KMS-11 (cell line): ENCODE measurements around the gene FAM216A.
"Not testable (repeated sequence)": the region's sequence is repeated elsewhere in the genome, so short reads cannot be mapped to it uniquely, and the experiment has no call there.

Experiments
- H2AFZ ChIP-seq: fragments of 200-600 bp; sonication (generic); 2 replicates; pipeline ENCODE4 v1.6.1; 2016; ENCODE audit warnings: antibody characterized with exemption, mixed run types, low read depth
- H3K27ac ChIP-seq: fragments of 200-600 bp; sonication (generic); 2 replicates; pipeline ENCODE4 v1.6.1; 2016; ENCODE audit warnings: mild to moderate bottlenecking, mixed run types
- H3K27me3 ChIP-seq: fragments of 200-600 bp; sonication (generic); 2 replicates; pipeline ENCODE4 v1.6.1; 2017; ENCODE audit warnings: mild to moderate bottlenecking, low read depth, mixed run types, moderate library complexity; ENCODE audit not compliant: insufficient read depth
- H3K36me3 ChIP-seq: fragments of 200-600 bp; sonication (generic); 2 replicates; pipeline ENCODE4 v1.6.1; 2017; ENCODE audit warnings: mild to moderate bottlenecking, mixed run types; ENCODE audit not compliant: insufficient read depth
- H3K4me1 ChIP-seq: fragments of 200-600 bp; sonication (generic); 2 replicates; pipeline ENCODE4 v1.6.1; 2016; ENCODE audit warnings: mild to moderate bottlenecking, low read depth, mixed run types; ENCODE audit not compliant: poor library complexity, severe bottlenecking
- H3K4me2 ChIP-seq: fragments of 200-600 bp; sonication (generic); 2 replicates; pipeline ENCODE4 v1.7.0; 2016; ENCODE audit warnings: mild to moderate bottlenecking, mixed run types
- H3K4me3 ChIP-seq: fragments of 200-600 bp; sonication (generic); IDR thresholded peaks from 2 replicates; pipeline ENCODE4 v1.6.1; 2017; ENCODE audit warnings: low read depth, low read length, mixed read lengths; ENCODE audit not compliant: insufficient read depth
- H3K79me2 ChIP-seq: fragments of 200-600 bp; sonication (generic); 2 replicates; pipeline ENCODE4 v1.6.1; 2016; ENCODE audit warnings: low read depth, mixed run types; ENCODE audit not compliant: insufficient read depth
- H3K9ac ChIP-seq: fragments of 200-600 bp; sonication (generic); 2 replicates; pipeline ENCODE4 v1.6.1; 2016; ENCODE audit warnings: mild to moderate bottlenecking, mixed run types
- H4K20me1 ChIP-seq: fragments of 200-600 bp; sonication (generic); 2 replicates; pipeline ENCODE4 v1.6.1; 2016; ENCODE audit warnings: mild to moderate bottlenecking, mixed run types; ENCODE audit not compliant: insufficient read depth
- CTCF ChIP-seq: fragments of 200-600 bp; sonication (generic); conservative IDR thresholded peaks from 2 replicates; pipeline ENCODE4 v1.6.1; 2017; ENCODE audit warnings: low read depth, mild to moderate bottlenecking, antibody characterized with exemption, low read length, moderate library complexity, mixed read lengths

The FAM216A gene

GRCh38 chr12:110513842-110514241 is 45.2 kb downstream of the FAM216A start:
- Histone ChIP-seq H3K4me1 (no peaks in the 10 kb centered on the region), H3K9ac (no peak overlapping the region), H3K27me3 (no peaks in the 10 kb centered on the region), H3K79me2 (no peaks in the 10 kb centered on the region), H4K20me1 (no peaks in the 10 kb centered on the region), H3K4me2 (no peak overlapping the region), H3K4me3 (no peak overlapping the region), H3K27ac (no peak overlapping the region), H3K36me3 (no peaks in the 10 kb centered on the region), H2AFZ (no peak overlapping the region)
- no peak for TF ChIP-seq CTCF

GRCh38 chr12:110514363-110514762 is 45.7 kb downstream of the FAM216A start:
- no peak for TF ChIP-seq CTCF
- no peaks in the 10 kb centered on the region for H3K4me1 ChIP-seq
- H3K4me2 ChIP-seq, result no peak overlapping the region
- no peaks in the 10 kb centered on the region for H3K27me3 ChIP-seq
- H3K79me2 ChIP-seq, result no peaks in the 10 kb centered on the region
- no peaks in the 10 kb centered on the region for H4K20me1 ChIP-seq
- H2AFZ ChIP-seq, result no peak overlapping the region
- no peak overlapping the region for H3K4me3 ChIP-seq
- no peak overlapping the region for H3K9ac ChIP-seq
- no peak overlapping the region for H3K27ac ChIP-seq
- H3K36me3 ChIP-seq, result no peaks in the 10 kb centered on the region

- Histone ChIP-seq H3K4me1 (peaks cover 3% of the 10 kb centered on the region), H3K27me3 (no peaks in the 10 kb centered on the region), H3K79me2 (no peaks in the 10 kb centered on the region)
Measured at GRCh38 chr12:110516995-110517394, 48.4 kb downstream of the FAM216A start.

GRCh38 chr12:110518014-110518413 is 49.4 kb downstream of the FAM216A start:
- not testable (repeated sequence) for H3K79me2 ChIP-seq, H3K27ac ChIP-seq, H4K20me1 ChIP-seq, H3K27me3 ChIP-seq, H3K4me3 ChIP-seq, H2AFZ ChIP-seq, H3K4me2 ChIP-seq, H3K36me3 ChIP-seq, H3K9ac ChIP-seq
- H3K4me1 ChIP-seq, result peaks cover 12% of the 10 kb centered on the region

More at GRCh38 chr12:110516995-110517394, 48.4 kb downstream of the FAM216A start:
- no peak overlapping the region for H3K27ac ChIP-seq
- H3K4me2 ChIP-seq, result no peak overlapping the region
- TF ChIP-seq CTCF, result no peak
- H2AFZ ChIP-seq, result no peak overlapping the region
- no peaks in the 10 kb centered on the region for H3K36me3 ChIP-seq
- no peak overlapping the region for H3K4me3 ChIP-seq
- no peaks in the 10 kb centered on the region for H4K20me1 ChIP-seq
- H3K9ac ChIP-seq, result no peak overlapping the region

GRCh38 chr12:110520876-110521712 is 52.4 kb downstream of the FAM216A start:
- not testable (repeated sequence) for H3K79me2 ChIP-seq, H3K27ac ChIP-seq, H3K9ac ChIP-seq, H3K27me3 ChIP-seq, H4K20me1 ChIP-seq, H3K36me3 ChIP-seq, H3K4me2 ChIP-seq, H3K4me3 ChIP-seq, H2AFZ ChIP-seq
- H3K4me1 ChIP-seq, result peaks cover 12% of the 10 kb centered on the region
